Endometrial microvascular endothelial cells (primary cell): ENCODE measurements around the gene CAMKK1. TPM values are rescaled to one million over a fixed set of nuclear protein-coding genes. Genes with fewer than 3 reads are reported as not detected.

Experiments used
- in situ Hi-C: cut with HindIII; loops from 2 replicates; pipeline ENCODE4 v1.10.0; 2017; ENCODE audit warnings: low sequenced_read_pairs, low pct_unique_long_range_greater_than_20kb; ENCODE audit errors: inconsistent ontology term
- total RNA-seq: library from RNA; depleted of rRNA; stranded (reverse); fragments of >200 nt; gene quantifications from one replicate; pipeline ENCODE4 v1.2.3, GENCODE V29; 2015; ENCODE audit errors: inconsistent ontology term

The CAMKK1 gene
- total RNA-seq, 1 donor from 2014 or later, result 2.9 TPM

DNA sequence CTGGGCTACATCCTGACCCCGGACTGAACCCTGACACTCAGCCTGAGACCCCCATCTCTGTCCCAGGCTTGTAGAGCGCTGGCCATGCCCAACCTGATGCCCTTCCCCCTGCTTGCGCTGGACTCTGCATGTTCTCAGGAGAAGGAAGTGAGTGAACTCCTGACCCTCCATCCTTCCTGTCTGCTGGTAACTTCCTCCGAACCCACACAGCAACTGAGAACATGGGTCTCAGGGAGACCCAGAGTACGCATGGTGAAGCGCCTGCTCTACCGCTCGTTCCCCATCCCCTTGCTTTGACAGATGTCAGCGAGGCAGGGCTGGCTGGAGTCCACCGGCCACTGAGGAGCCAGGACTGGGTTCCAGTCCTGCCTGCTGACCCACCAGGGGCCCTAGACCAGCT, 6.1 kb downstream of the CAMKK1 start:
- in situ Hi-C loops, result no loop called here

DNA sequence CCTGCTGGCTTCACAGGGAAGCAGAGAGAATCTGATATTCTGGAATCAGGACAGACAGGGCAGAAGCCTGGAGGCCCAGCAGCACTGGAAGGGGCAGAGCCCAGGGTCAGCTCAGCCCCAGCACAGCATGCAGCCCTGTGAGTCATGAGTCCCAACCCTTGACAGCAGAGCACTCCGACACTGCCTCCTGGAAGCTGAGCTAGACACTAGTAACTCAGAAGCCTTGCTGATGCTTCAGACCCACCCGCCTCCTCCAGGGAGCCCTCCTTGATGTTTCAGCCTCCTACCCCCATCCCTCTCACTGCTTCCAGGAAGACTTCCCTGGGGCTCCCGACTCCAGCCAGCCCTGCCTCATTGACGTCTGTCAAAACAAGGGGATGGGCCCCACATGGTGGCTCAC, 6.9 kb downstream of the CAMKK1 start:
- in situ Hi-C loops, result no loop called here

DNA sequence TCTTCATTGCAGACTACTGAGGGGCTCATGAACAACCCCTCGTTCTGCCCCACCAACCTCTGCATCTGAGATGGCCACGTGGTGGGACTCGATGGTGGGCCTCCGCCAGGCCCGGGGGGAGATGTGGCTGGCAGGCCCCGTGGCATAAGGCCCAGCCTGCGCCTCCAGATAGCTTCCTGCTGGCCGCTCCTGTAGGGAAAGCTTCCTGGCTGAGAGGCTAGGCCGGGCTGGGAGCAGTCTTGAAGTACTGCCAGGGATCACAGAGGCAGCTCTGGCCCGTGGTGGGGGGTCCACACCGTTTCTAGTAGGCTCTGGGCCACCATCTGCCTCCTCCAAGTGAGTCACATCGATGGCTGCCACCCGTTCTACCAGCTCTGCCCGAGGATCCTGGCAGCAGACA, 7.6 kb downstream of the CAMKK1 start:
- in situ Hi-C loops, result no loop called here

DNA sequence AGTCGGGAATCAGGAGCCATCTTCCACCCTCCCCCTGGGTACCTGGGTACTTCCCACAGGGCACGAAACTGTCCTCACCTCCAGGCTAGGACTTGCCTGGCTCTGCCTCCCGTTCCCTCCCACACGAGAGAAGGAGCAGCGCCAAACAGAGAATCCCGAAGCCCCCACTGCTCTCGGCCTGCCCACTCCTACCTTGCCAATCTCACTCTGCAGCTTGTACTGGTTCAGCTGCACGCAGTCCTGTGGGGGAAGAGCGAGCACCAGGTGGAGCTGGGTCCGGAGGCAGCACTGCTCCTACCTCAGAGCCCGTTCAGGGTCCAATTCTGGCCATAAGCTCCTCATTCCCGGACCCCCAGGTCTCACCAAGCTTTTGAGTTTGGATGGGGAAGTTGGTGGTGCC, 8.7 kb downstream of the CAMKK1 start:
- in situ Hi-C loops, result no loop called here

DNA sequence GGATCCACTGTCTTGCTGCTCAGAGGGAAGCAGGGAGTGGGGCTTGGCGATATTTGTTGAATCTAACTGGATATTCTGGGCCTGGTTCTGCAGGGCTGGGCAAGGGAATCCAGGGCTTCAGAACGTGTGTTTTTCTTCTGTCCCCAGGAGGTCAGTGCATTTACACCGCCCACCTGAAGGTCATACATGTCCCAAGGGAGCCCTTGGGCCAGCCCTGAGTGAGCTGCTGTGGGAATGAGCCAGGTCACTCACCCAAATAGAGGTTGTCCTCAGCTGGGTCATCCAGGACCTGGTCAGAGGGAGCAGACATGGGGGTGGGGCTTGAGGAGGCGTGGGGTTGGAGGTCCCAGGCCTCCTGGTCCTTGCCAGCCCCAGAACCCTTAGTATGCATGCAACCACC, 10.6 kb downstream of the CAMKK1 start:
- in situ Hi-C loops, result no loop called here

DNA sequence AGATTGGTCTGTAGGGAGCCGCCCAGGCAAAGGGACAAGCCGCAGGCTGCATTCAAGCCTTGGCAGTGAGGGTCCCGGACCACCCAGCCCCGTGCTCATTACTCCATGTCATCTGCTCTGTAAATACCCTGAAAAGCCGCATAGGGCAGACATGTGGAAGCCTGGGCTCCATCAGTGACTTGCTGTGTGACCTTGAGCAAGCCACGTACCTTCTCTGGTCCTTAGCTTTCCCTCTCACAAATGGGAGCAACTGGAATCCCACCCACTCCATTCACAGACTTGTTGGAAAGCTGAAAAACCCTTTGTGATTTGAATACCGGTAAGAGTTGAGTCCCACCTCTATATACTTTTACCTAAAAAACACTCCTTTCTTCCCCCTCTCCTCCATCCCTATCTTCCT, 11.9 kb downstream of the CAMKK1 start:
- in situ Hi-C loops, result no loop called here

DNA sequence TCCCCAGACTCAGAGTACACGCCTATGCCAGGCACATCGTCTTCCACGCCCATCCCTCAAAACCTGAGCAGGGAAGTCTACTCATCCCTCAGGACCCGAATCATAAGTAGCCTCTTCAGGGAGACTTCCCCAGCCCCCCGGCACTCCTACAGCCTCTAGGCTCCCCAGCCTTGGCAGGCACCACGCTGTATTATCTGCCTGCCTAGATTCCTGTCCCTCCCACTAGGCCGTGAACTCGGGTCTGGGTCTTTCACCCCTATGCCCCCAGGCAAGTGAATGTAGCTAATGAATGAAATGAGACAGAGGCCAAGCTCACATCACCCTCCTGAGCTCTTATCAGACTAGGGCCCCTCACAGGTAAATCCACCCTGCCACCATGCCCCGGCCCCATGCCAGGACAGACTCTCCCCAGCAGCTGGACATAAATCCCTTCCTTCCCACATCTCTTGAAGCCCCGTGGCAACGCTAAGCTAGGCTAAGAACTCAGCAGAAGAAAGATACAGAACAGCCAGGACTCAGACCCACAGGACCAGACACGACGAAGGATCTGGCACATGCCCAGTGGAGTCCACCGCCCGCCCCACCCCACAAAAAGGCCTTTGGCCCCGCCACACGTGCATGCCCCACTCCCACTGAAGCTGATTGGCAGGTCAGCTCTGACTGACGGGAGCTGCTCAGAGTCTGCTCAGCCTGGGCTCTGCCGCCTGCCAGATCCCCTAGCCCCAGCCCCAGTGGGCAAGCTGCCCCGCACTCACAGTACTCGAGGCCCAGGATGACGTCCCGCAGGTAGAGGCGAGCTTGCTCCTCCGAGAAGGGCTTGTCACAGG, 13.0 kb downstream of the CAMKK1 start:
- in situ Hi-C loops, result no loop called here

DNA sequence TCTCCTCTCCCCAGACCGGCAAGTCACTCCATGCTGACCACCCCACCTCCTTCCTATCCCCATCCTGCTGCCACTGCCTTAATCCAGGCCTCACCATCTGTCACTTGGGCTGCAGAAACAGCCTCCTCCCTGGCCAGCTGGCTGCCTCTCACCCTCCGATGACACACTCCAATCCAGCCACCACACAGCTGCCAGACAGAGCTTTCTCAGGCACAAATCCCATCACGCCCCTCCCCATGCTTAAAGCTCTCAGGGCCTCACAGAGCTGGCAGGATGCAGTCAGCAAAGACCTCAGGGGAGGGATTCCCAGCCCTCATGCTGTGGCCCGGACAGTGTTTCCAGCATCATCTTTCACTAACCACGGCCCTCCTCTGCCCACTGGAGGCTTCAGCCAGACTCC, 13.7 kb downstream of the CAMKK1 start:
- in situ Hi-C loops, result no loop called here

DNA sequence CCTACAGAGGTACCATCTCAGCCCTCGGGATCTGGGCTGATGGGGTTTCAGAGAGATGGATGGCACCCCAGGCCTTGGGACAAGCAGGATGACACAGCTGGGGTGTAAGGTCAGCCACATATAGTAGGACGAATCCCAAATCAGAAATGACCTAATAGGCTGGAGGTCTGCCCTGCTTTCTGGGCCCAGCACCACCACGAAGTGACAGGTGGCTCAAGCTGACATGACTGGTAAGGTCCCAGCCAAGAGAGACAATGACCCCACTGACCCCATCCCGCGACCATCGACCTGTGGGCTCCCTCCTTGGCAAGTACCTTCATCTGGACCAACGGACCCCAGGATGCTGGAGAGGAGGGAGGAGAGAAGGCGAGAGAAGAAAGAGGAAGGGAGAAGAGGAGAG, 15.6 kb downstream of the CAMKK1 start:
- in situ Hi-C loops, result no loop called here

DNA sequence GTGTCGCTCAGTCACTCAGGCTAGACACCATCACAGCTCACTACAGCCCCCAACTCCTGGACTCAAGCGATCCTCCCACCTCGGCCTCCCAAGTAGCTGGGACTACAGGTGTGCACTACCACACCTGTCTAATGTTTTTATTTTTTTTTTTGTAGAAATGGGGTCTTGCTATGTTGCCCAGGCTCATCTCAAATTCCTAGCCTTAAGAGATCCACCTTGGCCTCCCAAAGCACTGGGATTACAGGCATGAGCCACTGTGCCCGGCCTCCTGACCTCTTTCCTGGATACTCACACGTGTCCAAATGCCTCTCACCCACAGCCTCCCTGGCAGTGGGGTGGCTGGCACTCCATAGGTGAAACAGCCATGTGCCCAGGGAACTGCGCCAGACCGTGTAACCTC, 17.5 kb downstream of the CAMKK1 start:
- in situ Hi-C loops, result no loop called here

DNA sequence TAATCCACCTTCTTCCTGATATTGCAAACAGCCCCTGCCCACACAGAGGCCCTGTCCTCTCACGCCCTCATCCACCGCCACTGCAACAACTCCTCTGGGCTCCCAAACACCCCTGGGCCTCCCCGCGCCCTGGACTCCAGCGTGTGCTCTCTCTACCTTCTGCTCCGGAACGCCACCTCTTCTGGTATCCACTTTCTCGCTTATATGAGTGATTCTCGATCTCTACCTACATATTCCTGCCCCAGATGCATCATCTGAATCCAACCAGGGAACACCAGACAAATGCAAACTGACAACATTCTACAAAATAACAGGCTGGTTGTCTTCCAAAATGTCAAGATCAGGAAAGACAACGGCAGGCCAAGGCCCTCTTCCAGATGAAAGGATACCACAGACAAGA, 19.0 kb downstream of the CAMKK1 start:
- in situ Hi-C loops, result no loop called here

DNA sequence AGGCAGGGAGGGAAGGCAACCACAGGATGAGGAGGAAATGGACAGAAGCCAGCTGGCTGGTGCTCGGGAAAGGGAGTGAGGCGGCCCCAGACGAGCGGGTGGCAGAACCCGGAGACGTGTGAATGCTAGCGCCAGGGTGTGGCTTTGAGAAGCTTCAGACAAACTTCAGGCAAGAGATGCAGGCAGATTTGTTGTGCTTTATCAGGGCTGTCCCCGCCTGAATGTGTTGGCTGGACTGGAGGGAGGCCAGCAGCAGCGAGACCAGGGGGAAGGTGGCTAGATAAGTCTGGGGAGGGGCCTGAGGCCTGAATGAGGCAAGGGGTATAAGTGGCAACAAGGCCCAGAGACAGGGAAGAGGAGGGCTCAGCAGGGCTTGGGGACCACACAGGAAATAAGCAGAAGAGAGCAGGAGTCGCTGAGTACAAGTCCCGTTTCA, 22.0 kb downstream of the CAMKK1 start:
- in situ Hi-C loops, result no loop called here

DNA sequence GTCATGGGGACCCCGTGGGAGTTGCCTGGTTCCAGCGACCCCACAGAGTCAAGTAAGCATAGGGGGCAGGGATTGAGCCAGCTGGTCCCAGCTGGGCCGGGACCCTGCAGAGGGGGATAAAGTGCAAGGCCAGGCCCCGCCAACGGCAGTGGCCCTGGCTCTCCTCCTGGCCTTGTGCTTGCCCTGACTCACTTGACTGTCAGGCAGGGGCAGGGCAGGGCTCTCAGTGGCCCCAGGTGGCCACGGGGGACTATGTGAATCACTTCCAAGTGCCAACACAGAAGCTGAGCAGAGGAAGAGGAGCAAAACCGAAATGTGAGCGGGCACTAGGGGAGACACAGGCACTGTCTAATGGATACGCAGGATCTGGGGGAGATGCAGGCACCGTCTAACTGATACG, 25.2 kb downstream of the CAMKK1 start:
- in situ Hi-C loops, result no loop called here

DNA sequence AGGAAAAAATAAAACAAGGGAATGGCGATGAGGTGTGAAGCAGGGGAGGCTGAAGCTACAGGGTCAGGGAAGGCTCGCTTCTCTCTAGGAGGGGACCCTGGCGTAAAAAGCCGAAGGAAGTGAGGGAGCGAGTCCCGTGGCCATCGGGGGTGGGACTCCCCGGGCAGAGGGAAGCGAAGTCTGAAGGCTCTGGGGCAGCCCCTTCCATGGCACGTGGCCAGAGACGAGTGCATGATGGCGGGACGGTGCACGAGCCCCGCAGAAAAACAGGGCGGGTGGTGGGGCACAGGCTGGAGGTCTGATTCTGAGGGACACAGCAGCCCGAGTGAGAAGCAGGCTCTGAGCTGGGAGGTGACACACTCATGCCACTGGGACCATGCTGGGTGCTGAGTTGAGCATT, 25.7 kb downstream of the CAMKK1 start:
- in situ Hi-C loops, result no loop called here

DNA sequence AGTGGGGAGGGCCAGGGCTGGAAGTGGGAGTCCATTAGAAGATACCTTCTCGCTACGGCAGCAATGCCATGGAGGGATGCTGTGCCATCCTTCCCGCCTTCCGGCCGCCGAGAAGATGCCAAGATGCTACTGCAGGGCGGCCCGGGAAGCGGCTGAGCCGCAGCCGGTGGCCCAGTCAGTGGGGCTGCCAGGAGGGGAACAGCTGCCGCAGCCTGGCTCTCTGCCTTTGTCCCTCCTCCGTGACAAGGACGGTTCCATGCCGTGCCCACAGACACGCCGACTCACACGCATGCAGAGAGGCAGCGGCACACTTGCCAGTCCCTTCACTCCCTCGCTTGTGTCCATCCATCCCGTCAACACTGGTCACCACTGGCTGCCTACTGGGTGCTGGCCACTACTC, 26.6 kb downstream of the CAMKK1 start:
- in situ Hi-C loops, result no loop called here

DNA sequence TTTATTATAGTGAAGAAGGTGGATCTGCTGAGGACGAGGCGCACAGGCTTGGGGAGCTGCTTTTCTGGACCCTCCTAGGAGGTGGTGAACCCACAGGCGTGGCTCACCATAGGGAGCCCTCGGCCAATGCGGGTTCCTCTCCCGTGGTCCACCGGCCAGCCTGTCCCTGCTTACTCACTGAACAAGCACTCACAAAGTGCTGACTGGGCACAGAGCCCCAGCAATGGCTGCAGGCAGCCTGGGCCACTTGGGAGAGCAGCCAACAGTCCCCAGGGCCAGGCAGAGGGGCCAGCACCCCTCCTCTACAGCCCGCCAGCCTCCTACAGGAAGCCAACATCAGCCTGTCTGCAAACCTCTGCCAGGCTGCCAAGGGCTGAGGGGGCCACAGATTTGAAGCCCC, 27.7 kb downstream of the CAMKK1 start:
- in situ Hi-C loops, result no loop called here

DNA sequence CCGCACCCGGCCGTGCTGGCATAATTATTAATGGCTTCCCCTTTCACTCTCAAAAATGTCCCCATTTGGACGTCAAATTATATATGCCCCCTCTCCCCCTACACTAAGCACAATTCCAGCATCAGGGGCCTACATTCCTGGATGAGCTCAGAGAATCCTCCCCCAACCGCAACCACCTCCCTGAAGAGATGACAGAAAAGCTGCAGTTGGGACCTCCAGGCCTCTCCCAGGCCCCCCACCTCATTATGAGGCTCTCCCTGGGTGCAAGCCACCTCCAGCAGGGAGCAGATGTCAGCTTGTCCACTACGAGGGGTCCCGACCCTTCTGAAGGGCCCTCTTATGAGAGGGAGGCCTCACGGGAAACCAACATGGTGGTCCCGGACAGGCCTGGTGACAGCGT, 28.3 kb downstream of the CAMKK1 start:
- in situ Hi-C loops, result no loop called here

DNA sequence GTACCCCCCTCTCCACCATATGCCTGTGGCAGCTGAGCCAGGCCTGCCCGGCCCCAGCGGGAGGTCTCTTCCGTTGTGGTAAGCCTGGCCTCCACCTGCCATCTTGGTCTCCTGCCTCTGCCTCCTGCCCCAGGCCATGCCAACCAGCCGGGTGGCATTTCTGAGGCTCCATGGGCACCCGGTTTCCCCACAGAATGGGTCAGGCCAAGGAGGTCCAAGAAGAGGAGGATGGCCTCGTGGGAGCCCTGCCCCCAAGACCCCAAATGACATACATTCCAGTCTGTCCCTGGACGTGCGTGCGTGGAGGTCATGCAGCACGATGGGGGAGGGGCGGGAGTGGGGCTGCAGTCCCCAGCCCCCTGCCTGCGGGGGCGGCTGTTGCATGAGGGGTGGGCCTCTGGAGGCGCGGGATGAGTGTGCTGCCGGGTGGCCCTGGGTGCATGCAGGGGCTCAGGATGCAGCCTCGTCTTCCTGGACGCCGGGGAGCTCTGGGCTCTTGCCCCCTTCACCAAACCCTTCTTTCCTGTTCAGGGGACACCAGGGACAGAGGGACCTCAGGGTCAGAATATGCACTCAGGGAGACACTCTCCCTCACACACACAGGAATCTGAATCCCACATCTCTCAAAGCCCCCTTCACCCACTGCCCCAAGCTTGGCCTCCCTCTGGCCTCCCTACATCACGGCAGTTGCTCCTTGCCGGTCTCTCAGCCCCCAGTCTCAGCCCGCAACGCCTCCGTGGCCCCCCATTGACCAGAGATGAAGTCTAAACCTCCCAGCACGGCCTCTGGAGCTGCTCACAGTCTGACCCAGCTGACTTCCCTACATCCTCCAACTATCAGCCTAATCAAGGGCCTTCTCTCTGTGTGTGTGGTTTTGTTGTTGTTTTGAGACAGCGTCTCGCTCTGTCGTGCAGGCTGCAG, 30.8 kb downstream of the CAMKK1 start:
- in situ Hi-C loops, result no loop called here

DNA sequence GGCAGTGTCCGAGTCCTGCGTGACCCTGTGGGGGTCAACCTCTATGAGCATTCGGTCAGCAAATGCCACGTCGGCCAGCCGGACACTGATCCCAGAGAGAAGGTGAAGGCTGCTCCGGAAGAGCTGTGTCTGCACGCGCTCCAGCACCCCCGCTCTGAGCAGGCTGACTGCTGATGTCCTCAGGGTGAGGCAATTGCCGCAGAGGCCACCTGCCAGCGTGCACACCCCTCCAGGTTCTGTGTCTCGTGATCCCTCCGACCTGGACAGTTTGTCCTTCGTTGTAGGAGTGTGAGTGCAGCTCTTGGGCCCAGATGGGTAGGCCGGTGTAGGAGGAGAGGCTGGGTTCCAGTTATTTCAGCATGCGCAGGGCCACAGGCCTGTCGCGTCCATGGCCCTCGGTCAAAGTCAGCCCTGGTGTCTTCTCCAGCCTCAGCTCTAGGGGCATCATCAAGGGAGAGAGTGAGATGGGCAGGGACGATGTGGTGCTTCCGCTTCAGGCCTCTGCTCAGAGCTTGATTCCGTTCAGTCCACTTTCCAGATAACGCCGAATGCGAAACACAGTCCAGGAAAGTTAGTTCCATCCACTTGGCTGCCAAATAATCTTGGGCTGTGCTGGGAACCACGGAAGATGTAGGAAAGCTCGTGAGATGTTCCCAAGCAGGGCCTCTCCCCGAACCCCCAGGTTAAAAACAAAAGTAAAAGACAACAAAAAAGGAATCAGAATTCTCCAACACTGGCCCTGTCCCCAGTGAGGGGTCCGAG, 31.7 kb downstream of the CAMKK1 start:
- in situ Hi-C loops, result no loop called here
